Measurements from ENCODE around the gene FAM131A.

Gene FAM131A

DNA sequence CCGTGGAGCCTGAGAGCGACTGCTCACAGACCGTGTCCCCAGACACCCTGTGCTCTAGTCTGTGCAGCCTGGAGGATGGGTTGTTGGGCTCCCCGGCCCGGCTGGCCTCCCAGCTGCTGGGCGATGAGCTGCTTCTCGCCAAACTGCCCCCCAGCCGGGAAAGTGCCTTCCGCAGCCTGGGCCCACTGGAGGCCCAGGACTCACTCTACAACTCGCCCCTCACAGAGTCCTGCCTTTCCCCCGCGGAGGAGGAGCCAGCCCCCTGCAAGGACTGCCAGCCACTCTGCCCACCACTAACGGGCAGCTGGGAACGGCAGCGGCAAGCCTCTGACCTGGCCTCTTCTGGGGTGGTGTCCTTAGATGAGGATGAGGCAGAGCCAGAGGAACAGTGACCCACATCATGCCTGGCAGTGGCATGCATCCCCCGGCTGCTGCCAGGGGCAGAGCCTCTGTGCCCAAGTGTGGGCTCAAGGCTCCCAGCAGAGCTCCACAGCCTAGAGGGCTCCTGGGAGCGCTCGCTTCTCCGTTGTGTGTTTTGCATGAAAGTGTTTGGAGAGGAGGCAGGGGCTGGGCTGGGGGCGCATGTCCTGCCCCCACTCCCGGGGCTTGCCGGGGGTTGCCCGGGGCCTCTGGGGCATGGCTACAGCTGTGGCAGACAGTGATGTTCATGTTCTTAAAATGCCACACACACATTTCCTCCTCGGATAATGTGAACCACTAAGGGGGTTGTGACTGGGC, 7.3 kb downstream of the FAM131A start:
- no peak for TF ChIP-seq TAF1 (IDR thresholded peaks at IDR 0.05; ENCODE audit: borderline replicate concordance, low read depth, low read length)
- no peak for TF ChIP-seq POLR2AphosphoS5 (IDR thresholded peaks at IDR 0.05; ENCODE audit: low read depth, low read length)
- no peak for TF ChIP-seq POLR2A (IDR thresholded peaks at IDR 0.05; ENCODE audit: low read depth, low read length)
- no peak for FAIRE-seq
- DNase-seq (ENCODE audit: insufficient read length): no peak

DNA sequence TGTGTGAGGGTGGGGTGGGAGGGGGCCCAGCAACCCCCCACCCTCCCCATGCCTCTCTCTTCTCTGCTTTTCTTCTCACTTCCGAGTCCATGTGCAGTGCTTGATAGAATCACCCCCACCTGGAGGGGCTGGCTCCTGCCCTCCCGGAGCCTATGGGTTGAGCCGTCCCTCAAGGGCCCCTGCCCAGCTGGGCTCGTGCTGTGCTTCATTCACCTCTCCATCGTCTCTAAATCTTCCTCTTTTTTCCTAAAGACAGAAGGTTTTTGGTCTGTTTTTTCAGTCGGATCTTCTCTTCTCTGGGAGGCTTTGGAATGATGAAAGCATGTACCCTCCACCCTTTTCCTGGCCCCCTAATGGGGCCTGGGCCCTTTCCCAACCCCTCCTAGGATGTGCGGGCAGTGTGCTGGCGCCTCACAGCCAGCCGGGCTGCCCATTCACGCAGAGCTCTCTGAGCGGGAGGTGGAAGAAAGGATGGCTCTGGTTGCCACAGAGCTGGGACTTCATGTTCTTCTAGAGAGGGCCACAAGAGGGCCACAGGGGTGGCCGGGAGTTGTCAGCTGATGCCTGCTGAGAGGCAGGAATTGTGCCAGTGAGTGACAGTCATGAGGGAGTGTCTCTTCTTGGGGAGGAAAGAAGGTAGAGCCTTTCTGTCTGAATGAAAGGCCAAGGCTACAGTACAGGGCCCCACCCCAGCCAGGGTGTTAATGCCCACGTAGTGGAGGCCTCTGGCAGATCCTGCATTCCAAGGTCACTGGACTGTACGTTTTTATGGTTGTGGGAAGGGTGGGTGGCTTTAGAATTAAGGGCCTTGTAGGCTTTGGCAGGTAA, 8.1 kb downstream of the FAM131A start:
- FAIRE-seq (no peak), DNase-seq (ENCODE audit: insufficient read length) (peak; percentile 48)
- TF ChIP-seq POLR2AphosphoS5 (IDR thresholded peaks at IDR 0.05; ENCODE audit: low read depth, low read length) (no peak), POLR2A (IDR thresholded peaks at IDR 0.05; ENCODE audit: low read depth, low read length) (no peak), TAF1 (IDR thresholded peaks at IDR 0.05; ENCODE audit: borderline replicate concordance, low read depth, low read length) (no peak)

DNA sequence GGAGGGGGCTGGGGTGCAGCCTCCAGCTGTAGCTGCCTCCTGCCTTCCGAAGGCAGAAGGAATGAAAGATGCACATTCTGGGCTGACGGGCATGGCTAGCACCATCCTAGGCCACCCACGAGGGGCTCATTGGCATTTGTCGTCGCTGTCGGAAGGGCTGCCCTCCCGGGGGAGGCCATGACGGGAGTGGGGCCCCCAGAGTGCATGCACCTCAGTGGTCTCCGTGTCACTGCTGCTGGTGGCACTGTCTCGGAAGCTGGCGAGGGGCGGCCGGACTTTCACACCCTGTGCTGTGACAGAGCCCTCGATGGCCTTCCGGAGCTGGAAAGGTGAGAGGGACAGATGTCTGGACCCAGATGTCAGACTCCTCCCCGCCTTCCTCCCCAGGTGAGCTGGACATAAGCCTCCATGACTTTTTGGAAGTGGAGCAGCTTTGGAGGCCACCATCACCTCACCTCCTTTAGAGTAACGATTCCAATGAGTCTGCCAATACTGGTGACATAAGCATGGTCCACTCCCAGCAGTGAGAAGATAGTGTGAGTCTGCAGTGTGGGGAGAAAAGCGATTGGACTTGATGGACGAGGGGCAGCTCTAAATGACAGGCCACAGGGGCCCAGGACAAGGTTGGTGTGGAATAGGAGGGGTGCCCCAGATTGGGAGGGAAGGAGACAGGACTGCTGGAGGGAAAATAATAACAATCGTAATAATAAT, 9.2 kb downstream of the FAM131A start:
- no peak for FAIRE-seq
- no peak for DNase-seq (ENCODE audit: insufficient read length)
- TF ChIP-seq POLR2AphosphoS5 (IDR thresholded peaks at IDR 0.05; ENCODE audit: low read depth, low read length): no peak
- TF ChIP-seq POLR2A (IDR thresholded peaks at IDR 0.05; ENCODE audit: low read depth, low read length): no peak
- TF ChIP-seq TAF1 (IDR thresholded peaks at IDR 0.05; ENCODE audit: borderline replicate concordance, low read depth, low read length): no peak

DNA sequence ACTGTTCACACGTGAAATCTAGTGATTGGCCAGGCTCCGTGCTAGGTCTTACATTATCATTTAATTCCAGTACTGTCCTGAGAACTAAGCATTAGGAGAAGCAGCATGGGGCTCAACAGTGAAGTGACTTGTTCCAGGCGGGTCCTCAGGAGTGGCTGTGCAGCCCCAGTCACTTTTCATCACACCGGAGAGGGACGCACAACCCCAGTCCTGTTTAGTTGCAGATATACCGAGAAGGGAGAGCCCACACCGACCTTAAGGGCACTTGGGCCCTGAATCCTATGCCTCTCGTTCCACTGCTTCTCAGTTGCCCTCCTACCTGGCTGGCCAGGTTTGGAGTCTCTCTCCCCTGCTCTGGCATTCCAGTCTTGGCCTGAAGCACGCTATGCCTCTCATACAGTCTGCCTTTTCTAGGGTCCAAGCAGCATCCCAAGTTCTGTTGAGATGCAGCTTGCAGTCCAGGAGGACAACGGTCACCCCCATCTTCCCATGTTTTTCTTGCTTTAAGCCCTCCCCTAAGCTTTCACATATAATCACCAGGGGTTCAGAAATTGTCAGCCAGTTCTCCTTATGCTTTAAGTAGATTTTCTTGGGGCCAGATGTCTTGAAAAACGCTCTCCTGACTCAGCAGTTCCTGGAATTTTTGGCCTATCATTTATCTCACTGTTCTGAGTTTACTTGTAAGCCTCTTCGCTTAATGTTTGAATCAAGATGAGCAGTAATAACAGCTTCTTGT, 10.1 kb downstream of the FAM131A start:
- no peak for DNase-seq (ENCODE audit: insufficient read length)
- TF ChIP-seq POLR2A (IDR thresholded peaks at IDR 0.05; ENCODE audit: low read depth, low read length) (no peak), POLR2AphosphoS5 (IDR thresholded peaks at IDR 0.05; ENCODE audit: low read depth, low read length) (no peak), TAF1 (IDR thresholded peaks at IDR 0.05; ENCODE audit: borderline replicate concordance, low read depth, low read length) (no peak)
- no peak for FAIRE-seq

DNA sequence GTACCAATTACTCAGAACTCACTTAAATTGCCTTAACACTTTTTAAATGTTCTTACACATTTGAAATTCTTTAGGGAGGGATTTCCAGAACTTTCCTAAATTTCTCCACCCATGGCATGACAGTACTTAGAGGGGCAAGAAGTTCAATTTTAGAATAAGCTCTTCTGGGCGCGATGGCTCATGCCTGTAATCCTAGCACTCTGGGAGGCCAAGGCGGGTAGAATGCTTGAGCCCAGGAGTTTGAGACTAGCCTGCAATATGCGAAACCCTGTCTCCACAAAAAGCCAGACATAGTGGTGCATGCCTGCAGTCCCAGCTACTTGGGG, 10.6 kb downstream of the FAM131A start:
- no peak for DNase-seq (ENCODE audit: insufficient read length)
- no peak for FAIRE-seq
- TF ChIP-seq POLR2A (IDR thresholded peaks at IDR 0.05; ENCODE audit: low read depth, low read length) (no peak), POLR2AphosphoS5 (IDR thresholded peaks at IDR 0.05; ENCODE audit: low read depth, low read length) (no peak)

DNA sequence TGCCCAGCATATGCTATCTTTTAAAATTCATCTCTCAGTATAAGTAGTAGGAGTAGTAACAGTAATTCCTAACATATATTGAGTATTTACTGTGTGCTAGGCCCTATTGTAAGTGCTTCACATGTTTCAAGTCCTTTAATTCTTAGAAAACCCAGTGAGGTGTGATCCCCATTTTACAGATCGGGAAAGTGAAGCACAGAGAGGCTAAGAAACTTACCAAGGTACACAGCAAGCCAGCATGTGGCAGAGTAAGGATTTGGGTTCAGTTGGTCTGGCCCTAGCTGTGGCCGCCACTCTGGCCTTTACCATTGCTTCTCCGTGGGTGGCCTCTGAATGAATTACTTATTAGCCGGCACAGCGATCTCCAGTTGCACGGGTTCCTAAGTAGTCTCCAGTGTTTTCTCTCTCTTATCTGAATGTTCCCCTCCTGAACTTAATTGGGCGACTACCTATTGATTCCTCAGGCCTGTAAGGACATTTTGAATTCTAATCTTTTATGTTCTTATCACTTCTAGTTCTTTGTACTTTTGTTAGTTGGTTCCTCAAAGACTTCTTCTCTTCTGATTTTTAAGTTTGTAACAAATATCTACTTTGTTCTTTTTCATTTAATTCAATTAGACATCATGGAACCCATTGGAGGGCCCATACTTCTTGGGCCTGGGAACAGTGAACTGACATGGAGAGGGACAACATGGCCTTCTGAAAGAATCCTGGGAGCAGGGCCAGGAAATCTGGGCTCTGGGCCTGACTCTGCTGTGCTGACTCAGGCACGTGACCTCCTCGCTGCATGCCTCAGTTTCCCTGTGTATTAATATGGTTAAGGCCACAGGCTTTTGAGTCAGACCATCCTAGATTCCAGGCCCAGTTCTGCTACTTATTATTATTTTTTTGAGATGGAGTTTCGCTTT, 12.4 kb downstream of the FAM131A start:
- TF ChIP-seq POLR2AphosphoS5 (IDR thresholded peaks at IDR 0.05; ENCODE audit: low read depth, low read length) (no peak), TAF1 (IDR thresholded peaks at IDR 0.05; ENCODE audit: borderline replicate concordance, low read depth, low read length) (no peak), POLR2A (IDR thresholded peaks at IDR 0.05; ENCODE audit: low read depth, low read length) (no peak)
- no peak for FAIRE-seq
- no peak for DNase-seq (ENCODE audit: insufficient read length)

GRCh38 chr3:184350618-184351017, 13.2 kb downstream of the FAM131A start:
- FAIRE-seq: no peak
- TF ChIP-seq TAF1 (IDR thresholded peaks at IDR 0.05; ENCODE audit: borderline replicate concordance, low read depth, low read length) (no peak), POLR2AphosphoS5 (IDR thresholded peaks at IDR 0.05; ENCODE audit: low read depth, low read length) (no peak), POLR2A (IDR thresholded peaks at IDR 0.05; ENCODE audit: low read depth, low read length) (no peak)
- no peak for DNase-seq (ENCODE audit: insufficient read length)

DNA sequence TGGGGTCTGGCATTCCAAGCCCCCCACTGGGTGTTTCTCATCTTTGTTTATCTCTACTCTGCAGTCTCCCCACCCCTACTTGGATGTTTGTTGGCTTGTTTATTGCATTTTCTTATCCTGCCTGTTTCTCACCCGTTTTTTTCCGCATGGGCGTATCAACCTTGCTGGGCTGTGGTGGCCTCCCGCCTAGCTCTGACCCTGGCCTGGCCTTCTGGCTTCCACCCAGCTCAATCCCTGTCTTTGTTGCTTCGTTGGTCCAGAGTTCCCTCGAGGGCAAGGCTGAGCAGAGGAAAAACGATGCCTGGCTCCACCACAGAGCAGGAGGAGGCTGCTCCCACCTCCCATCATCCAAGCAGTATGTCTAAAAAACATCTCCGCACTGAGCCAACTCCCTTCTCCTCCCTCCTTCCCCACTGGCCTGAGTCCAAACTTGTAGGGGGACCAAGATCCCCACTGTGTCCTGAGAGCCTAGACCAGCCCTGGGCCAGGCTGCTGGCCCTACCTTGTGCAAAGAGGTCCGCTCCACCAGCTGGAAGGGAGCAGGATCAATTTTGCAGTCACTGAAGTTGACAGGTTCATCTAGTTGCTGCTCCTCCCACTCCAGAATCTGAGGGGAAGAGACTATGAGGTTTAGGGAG, 14.2 kb downstream of the FAM131A start:
- no peak for DNase-seq (ENCODE audit: insufficient read length)
- FAIRE-seq: no peak
- TF ChIP-seq POLR2A (IDR thresholded peaks at IDR 0.05; ENCODE audit: low read depth, low read length) (no peak), TAF1 (IDR thresholded peaks at IDR 0.05; ENCODE audit: borderline replicate concordance, low read depth, low read length) (no peak)

DNA sequence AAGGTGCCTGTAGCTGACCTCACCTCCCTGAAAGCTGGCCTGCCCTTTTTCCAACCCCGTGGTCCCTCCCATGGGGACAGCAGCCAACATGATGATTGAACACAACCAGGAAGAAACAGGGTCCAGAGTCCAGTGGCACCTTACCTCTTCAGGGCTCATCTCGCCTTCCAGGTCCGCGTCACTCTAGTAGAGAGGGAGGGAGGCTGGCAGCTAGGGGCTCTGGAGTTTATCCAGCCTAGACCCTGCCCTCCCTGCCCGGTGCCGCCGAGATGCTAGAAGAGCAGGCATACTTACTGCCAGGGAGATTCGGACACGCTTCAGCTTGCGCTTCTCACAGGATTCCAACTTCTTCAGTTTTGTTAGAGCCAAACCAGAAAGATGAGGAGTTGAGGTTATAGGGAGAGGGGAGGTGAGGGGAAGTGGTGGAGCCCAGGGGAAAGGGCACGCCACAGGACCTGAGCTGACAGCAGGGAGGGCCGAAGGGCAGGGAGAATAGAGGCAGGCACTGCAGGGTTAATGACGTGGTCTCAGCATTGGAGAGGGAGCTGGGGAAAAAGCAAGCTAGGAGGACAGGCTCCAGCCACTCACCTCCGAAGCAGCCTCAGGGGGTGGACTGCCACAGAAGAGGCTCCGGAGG, 14.9 kb downstream of the FAM131A start:
- no peak for FAIRE-seq
- TF ChIP-seq POLR2AphosphoS5 (IDR thresholded peaks at IDR 0.05; ENCODE audit: low read depth, low read length) (no peak), TAF1 (IDR thresholded peaks at IDR 0.05; ENCODE audit: borderline replicate concordance, low read depth, low read length) (no peak), POLR2A (IDR thresholded peaks at IDR 0.05; ENCODE audit: low read depth, low read length) (no peak)
- DNase-seq (ENCODE audit: insufficient read length): no peak

Data from GM12892 (cell line).